22Rv1 (cell line): ENCODE results near the gene SCN4A.
"Not testable (repeated sequence)": the region's sequence is repeated elsewhere in the genome, so short reads cannot be mapped to it uniquely, and the experiment has no call there.

Experiments used
- H3K27ac ChIP-seq: fragments of 450-650 bp; 2 replicates; pipeline ENCODE4 v1.5.1; 2017
- CTCF ChIP-seq: fragments of 450-650 bp; IDR thresholded peaks from 2 replicates; pipeline ENCODE4 v1.5.1; 2017; ENCODE audit warnings: mild to moderate bottlenecking
- ZFX ChIP-seq: fragments of 450-650 bp; IDR thresholded peaks from 2 replicates; pipeline ENCODE4 v1.6.1; 2017; ENCODE audit warnings: antibody characterized with exemption, borderline replicate concordance

Gene SCN4A

DNA sequence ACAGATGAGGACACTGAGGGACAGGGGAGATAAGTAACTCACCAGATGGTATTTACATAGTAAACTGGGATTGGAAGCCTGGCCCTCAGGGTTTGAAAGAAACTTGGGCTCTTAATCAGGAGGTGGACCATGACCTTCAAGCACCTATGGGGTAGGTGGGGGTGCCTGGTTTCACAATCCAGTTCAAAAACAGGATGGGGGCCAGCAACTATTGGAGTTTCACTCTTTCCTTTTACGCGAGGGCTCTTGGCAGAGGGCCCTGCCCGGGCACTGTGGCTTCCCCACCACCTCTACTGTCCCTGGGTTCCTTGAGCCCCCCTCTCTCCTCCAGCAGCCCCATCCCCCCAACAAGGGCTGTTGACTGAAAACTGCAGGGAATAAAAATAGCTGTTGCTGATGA, 14.1 kb upstream of the SCN4A start:
- TF ChIP-seq CTCF (no peak), ZFX (no peak)
- no peak overlapping the region for H3K27ac ChIP-seq

GRCh38 chr17:63985387-63986140, 12.8 kb upstream of the SCN4A start:
- peak; percentile 20; the same call in 1 of the 2 replicates for TF ChIP-seq CTCF
- TF ChIP-seq ZFX: no peak

DNA sequence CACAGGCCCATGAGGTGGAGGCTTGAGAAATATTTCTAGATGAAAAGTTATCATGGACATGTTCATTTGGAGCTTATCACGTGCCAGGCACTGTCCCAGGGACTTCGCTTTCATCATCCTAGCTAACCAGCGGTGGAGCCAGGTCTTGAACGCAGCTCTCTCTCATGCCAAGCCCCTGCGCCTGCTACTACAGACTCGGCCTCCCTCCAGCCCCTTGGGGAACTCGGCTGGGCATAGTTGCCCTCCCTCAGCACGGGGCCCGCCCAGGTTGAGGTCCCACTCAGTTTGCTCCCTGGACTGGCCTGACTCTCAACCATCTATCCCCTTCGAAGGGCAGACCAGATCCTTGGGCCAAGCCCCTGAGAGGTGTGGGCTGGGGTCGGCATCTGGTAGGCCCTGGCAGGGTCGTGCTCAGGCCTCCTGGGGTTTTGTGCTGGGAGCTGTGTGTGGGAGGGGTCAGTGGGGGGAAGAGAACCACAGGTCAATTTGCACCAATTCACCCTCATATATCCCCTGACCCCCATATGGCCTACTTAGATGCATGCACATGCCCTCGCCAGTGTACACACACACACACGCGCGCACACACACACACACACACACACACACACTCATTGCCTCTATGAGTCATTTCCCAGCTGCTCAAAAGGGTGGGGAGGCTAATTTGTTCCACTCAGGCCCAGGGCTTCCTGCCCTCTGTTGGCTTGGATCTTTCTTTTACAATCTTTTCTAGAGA, 12.1 kb upstream of the SCN4A start:
- no peak overlapping the region for H3K27ac ChIP-seq

More at GRCh38 chr17:63985387-63986140, 12.8 kb upstream of the SCN4A start:
- no peak overlapping the region for H3K27ac ChIP-seq

DNA sequence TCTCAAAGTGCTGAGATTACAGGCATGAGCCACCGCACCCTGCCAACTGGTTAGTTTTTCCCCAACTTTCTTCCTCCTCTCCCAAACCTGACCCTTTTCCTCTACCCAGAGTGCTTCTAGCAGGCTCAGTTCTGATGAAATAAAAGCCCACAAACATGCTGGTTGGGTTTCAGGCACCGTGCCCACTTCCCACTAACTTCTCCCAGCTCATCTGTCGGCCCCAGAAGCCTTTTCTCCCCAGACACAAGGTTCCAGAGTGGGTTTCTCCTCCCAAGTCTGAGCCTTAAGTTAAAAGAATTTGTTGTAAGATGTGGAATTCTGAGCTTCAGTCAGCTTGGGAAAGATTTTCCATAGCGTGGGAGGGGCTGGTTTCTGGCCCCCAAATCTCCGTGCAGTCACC, 11.5 kb upstream of the SCN4A start:
- no peak for TF ChIP-seq ZFX
- TF ChIP-seq CTCF: no peak
- H3K27ac ChIP-seq: no peak overlapping the region

More for the DNA sequence above, 12.1 kb upstream of the SCN4A start:
- TF ChIP-seq ZFX: no peak
- TF ChIP-seq CTCF: no peak

- TF ChIP-seq ZFX: no peak
- no peak for TF ChIP-seq CTCF
- no peak overlapping the region for H3K27ac ChIP-seq
Observed at GRCh38 chr17:63983320-63983719, 10.6 kb upstream of the SCN4A start.

- not testable (repeated sequence) for H3K27ac ChIP-seq
Observed at GRCh38 chr17:63982641-63983040, 9.9 kb upstream of the SCN4A start.

DNA sequence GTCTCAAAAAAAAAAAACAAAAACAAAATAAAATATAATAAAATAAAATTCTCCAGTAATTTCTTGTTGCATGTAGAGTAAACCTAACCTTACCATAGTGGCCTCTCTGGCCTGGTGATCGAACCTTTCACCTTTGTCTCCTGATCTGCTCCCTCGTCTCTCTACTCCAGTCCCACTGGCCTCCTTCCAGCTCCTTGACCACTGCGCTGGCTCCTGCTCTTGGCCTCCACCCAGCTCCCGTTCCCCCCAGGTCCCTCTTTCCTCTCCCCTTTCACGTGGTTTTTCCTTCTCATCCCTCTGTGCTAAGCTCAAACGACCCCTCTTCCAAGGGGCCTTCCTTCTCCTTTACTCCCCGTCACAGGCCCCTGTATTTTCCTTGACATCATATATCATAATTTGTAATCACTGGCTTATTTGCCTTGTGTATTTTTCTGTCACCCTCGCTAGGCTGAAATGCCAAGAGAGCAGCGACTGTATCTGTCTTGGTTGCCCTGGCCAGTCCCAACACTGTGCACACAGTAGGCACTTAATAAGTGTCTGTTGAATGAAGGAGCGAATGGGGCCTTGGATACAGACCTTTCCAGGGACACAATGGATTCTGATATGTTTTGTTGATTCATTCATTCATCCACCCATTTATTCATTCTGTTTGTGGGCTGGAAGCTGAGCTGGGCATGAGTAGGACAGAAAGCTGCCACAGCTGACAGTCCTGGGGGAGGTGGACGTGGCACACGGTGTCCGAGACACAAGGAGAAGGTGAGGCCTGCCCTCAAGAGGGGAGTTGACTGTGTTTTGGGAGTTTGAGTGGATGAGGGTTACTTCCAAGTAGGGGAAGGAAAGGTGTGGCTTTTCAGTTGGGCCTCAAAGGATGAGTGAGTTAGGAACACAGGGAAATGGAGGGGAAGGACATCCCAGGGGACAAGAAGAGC, 5.8 kb upstream of the SCN4A start:
- no peak for TF ChIP-seq CTCF
- no peak for TF ChIP-seq ZFX
- no peak overlapping the region for H3K27ac ChIP-seq
